Activated CD4-positive, alpha-beta T cell treated with anti-CD3 and anti-CD28 coated beads for 36 hours (primary cell): Measurements from ENCODE around the gene ALCAM. TPM values are rescaled to one million over a fixed set of nuclear protein-coding genes. Genes with fewer than 3 reads are reported as not detected.
A peak's percentile ranks its signal among the peaks of the same experiment; 100 is the strongest.
"Not testable (repeated sequence)": the region's sequence is repeated elsewhere in the genome, so short reads cannot be mapped to it uniquely, and the experiment has no call there.

Source experiments
- ATAC-seq: fragments of 200-7000 bp; cut with Tn5 transposase; one replicate; pipeline ENCODE4 v1.10.0; 2021; ENCODE audit warnings: mild to moderate bottlenecking, moderate library complexity
- CTCF ChIA-PET: fragments of 350-600 bp; sonication (Branson Sonifier 250); formaldehyde crosslinking; loops from one replicate; lab custom pipeline; 2021; ENCODE audit warnings: antibody characterized with exemption; lab: Charles Lee
- POLR2A ChIA-PET: fragments of 350-600 bp; sonication (Branson Sonifier 250); formaldehyde crosslinking; loops from one replicate; lab custom pipeline; 2021; ENCODE audit warnings: antibody characterized with exemption, inconsistent platforms; lab: Charles Lee
- DNase-seq: peaks from one replicate; pipeline ENCODE4 v3.0.0-alpha.2; 2020
- H3K27ac Mint-ChIP-seq: one replicate; pipeline ENCODE4 v1.8.0; 2021; ENCODE audit warnings: mixed read lengths
- H3K27me3 Mint-ChIP-seq: one replicate; pipeline ENCODE4 v1.8.0; 2021; ENCODE audit warnings: mixed read lengths
- H3K36me3 Mint-ChIP-seq: one replicate; pipeline ENCODE4 v1.8.0; 2021; ENCODE audit warnings: low read depth, mixed read lengths
- H3K4me1 Mint-ChIP-seq: one replicate; pipeline ENCODE4 v1.8.0; 2021; ENCODE audit warnings: mixed read lengths
- H3K4me3 Mint-ChIP-seq: one replicate; pipeline ENCODE4 v1.8.0; 2021; ENCODE audit warnings: mild to moderate bottlenecking, moderate library complexity, mixed read lengths
- H3K9me3 Mint-ChIP-seq: one replicate; pipeline ENCODE4 v1.8.0; 2021; ENCODE audit warnings: low read depth, mixed read lengths
- intact Hi-C, 2 experiments: fragments of 100-400 bp; cut with DNase I in 1 of 2; cut with micrococcal nuclease in 1 of 2; formaldehyde crosslinking; loops; one replicate each; pipeline versions ENCODE4 v1.14.2 to v1.15.1; 2022 to 2024; cut with DNase I, micrococcal nuclease
- total RNA-seq, 2 experiments: library from RNA; stranded (reverse); gene quantifications; one replicate each; pipeline ENCODE4 v1.2.3, GENCODE V29; 2021

The ALCAM gene
- total RNA-seq, 2 experiments from 2014 or later, result 22.0 TPM

- Mint-ChIP-seq H3K27me3 (peaks cover 21% of the 10 kb centered on the region), H3K9me3 (no peaks in the 10 kb centered on the region), H3K4me1 (peaks cover 33% of the 10 kb centered on the region), H3K27ac (peak overlapping the region; percentile 99), H3K4me3 (peak overlapping the region; percentile 94), H3K36me3 (peaks cover 5% of the 10 kb centered on the region)
- ATAC-seq (no peak), DNase-seq (peak; percentile 57)
- POLR2A ChIA-PET, result interaction anchor here (1.2 kb wide), 1 partner anchor 15 kb away, joined by 4 read pairs; no protein-coding TSS in a partner anchor
- intact Hi-C loops, result loop anchor here (1.0 to 10.0 kb wide), 21 partner anchors 149 to 1267 kb away; partner anchors contain the start of gene CBLB (in 1 of the 2)
- CTCF ChIA-PET, result interaction anchor here (0.7 to 1.2 kb wide), 2 partner anchors 8 to 31 kb away, joined by 3 read pairs; no protein-coding TSS in a partner anchor
These were observed 3.0 kb downstream of the ALCAM start for GRCh38 chr3:105369500-105370371.

DNA sequence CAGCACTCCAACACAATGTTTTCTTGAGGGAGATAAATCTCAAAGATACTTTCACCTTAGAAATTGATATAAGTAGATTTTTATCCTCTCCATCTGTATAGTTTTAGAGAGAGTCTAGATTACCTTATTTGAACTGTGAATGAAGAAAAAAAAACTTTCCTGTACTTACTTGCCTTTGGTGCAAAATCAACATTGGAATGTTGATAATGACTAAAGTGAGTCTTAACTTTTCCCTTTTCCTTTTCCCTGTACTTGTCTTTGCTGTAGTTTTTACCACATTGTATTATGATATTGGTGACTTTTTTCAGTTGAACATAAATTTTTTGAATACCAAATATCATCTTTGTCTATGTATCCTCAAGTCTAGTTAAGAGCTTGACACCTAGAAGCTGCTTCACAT is 6.7 kb downstream of the ALCAM start:
- Mint-ChIP-seq H3K4me3 (no peak overlapping the region), H3K4me1 (peaks cover 11% of the 10 kb centered on the region), H3K27me3 (peaks cover 4% of the 10 kb centered on the region), H3K27ac (no peak overlapping the region), H3K9me3 (no peaks in the 10 kb centered on the region), H3K36me3 (peaks cover 5% of the 10 kb centered on the region)
- ATAC-seq (no peak), DNase-seq (no peak)
- intact Hi-C loops, result no loop called here
- POLR2A ChIA-PET, result no interaction called here
- CTCF ChIA-PET, result interaction anchor here (0.7 kb wide), 1 partner anchor 155 kb away, joined by 3 read pairs; no protein-coding TSS in a partner anchor

- POLR2A ChIA-PET, result no interaction called here
- Mint-ChIP-seq H3K9me3 (no peaks in the 10 kb centered on the region), H3K4me3 (no peak overlapping the region), H3K27ac (no peak overlapping the region), H3K27me3 (peaks cover 6% of the 10 kb centered on the region), H3K4me1 (peaks cover 5% of the 10 kb centered on the region), H3K36me3 (peaks cover 5% of the 10 kb centered on the region)
- ATAC-seq, result no peak
- CTCF ChIA-PET, result no interaction called here
- intact Hi-C loops, result no loop called here
- no peak for DNase-seq
These were observed 9.2 kb downstream of the ALCAM start for GRCh38 chr3:105375750-105376511.

- Mint-ChIP-seq H3K27ac (no peak overlapping the region), H3K4me1 (peaks cover 3% of the 10 kb centered on the region), H3K36me3 (peaks cover 2% of the 10 kb centered on the region), H3K27me3 (peaks cover 3% of the 10 kb centered on the region), H3K9me3 (no peaks in the 10 kb centered on the region), H3K4me3 (no peak overlapping the region)
- ChIA-PET CTCF (interaction anchor here (1.8 kb wide), 1 partner anchor 9 kb away, joined by 3 read pairs; no protein-coding TSS in a partner anchor), POLR2A (no interaction called here)
- no peak for ATAC-seq
- intact Hi-C loops, result no loop called here
- no peak for DNase-seq
These were observed 11.0 kb downstream of the ALCAM start for GRCh38 chr3:105377716-105378115.

- ATAC-seq, result no peak
- intact Hi-C loops, result no loop called here
- H3K4me1 Mint-ChIP-seq, result no peaks in the 10 kb centered on the region
- POLR2A ChIA-PET, result no interaction called here
- H3K36me3 Mint-ChIP-seq, result no peaks in the 10 kb centered on the region
- peaks cover 9% of the 10 kb centered on the region for H3K27me3 Mint-ChIP-seq
- peaks cover 5% of the 10 kb centered on the region for H3K9me3 Mint-ChIP-seq
- CTCF ChIA-PET, result no interaction called here
- no peak overlapping the region for H3K4me3 Mint-ChIP-seq
- no peak overlapping the region for H3K27ac Mint-ChIP-seq
- DNase-seq, result no peak
These were observed 18.5 kb downstream of the ALCAM start for GRCh38 chr3:105385179-105385578.

GRCh38 chr3:105385819-105386508 is 19.3 kb downstream of the ALCAM start:
- no peaks in the 10 kb centered on the region for H3K36me3 Mint-ChIP-seq
- H3K4me1 Mint-ChIP-seq, result no peaks in the 10 kb centered on the region
- peaks cover 9% of the 10 kb centered on the region for H3K27me3 Mint-ChIP-seq
- H3K9me3 Mint-ChIP-seq, result peaks cover 11% of the 10 kb centered on the region
- no peak for DNase-seq
- intact Hi-C loops, result no loop called here
- ChIA-PET CTCF (no interaction called here), POLR2A (no interaction called here)
- no peak overlapping the region for H3K4me3 Mint-ChIP-seq
- no peak overlapping the region for H3K27ac Mint-ChIP-seq
- no peak for ATAC-seq

DNA sequence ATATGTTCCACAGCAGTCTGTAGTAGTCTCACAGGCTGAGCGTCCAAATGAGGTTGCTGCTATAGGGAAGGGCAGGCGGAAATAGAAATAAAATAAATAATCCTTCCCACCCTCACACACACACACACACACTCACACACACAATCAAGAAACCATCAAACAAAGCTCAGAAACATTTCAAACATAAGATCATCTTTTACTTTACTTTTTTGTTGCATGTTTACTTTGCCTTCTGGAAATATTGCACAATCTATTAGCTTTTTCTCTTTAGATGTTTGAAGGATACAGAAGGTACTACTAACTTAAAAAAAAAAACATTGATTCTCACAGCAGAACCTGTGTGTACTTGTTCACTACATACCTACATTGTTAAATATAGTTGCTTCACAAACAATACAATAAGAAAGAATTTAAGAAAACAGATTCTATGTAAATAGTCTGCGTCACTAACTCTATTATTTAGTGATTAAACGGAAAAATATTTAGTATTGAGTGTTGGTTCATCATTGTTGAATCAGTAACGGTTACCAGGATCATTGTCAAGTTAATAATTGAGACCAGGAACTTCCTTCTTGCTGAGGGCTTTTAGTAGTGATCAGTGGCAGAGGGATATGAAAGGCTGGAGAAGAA is 20.5 kb downstream of the ALCAM start:
- POLR2A ChIA-PET, result no interaction called here
- Mint-ChIP-seq H3K9me3 (peaks cover 14% of the 10 kb centered on the region), H3K4me3 (no peak overlapping the region), H3K27ac (no peak overlapping the region), H3K4me1 (no peaks in the 10 kb centered on the region), H3K27me3 (peaks cover 11% of the 10 kb centered on the region), H3K36me3 (no peaks in the 10 kb centered on the region)
- ATAC-seq, result no peak
- no peak for DNase-seq
- intact Hi-C loops, result no loop called here
- CTCF ChIA-PET, result no interaction called here

- ATAC-seq (no peak), DNase-seq (no peak)
- H3K4me1 Mint-ChIP-seq, result no peaks in the 10 kb centered on the region
- no peak overlapping the region for H3K27ac Mint-ChIP-seq
- ChIA-PET POLR2A (no interaction called here), CTCF (interaction anchor here (1.1 kb wide), 1 partner anchor 9 kb away, joined by 5 read pairs; no protein-coding TSS in a partner anchor)
- no peak overlapping the region for H3K4me3 Mint-ChIP-seq
- H3K9me3 Mint-ChIP-seq, result peaks cover 18% of the 10 kb centered on the region
- H3K36me3 Mint-ChIP-seq, result no peaks in the 10 kb centered on the region
- intact Hi-C loops, result no loop called here
- H3K27me3 Mint-ChIP-seq, result peaks cover 10% of the 10 kb centered on the region
These were observed 21.5 kb downstream of the ALCAM start for GRCh38 chr3:105388176-105388575.

GRCh38 chr3:105389759-105390158 is 23.1 kb downstream of the ALCAM start:
- intact Hi-C loops, POLR2A ChIA-PET, H3K36me3 Mint-ChIP-seq, H3K4me1 Mint-ChIP-seq, H3K4me3 Mint-ChIP-seq, H3K27ac Mint-ChIP-seq, H3K27me3 Mint-ChIP-seq, DNase-seq, ATAC-seq, CTCF ChIA-PET: not testable (repeated sequence)
- H3K9me3 Mint-ChIP-seq, result peaks cover 18% of the 10 kb centered on the region

GRCh38 chr3:105392598-105392997 is 25.9 kb downstream of the ALCAM start:
- intact Hi-C loops, H3K27me3 Mint-ChIP-seq, H3K4me3 Mint-ChIP-seq, ATAC-seq, H3K36me3 Mint-ChIP-seq, H3K27ac Mint-ChIP-seq, POLR2A ChIA-PET, CTCF ChIA-PET, H3K4me1 Mint-ChIP-seq, DNase-seq: not testable (repeated sequence)
- peaks cover 18% of the 10 kb centered on the region for H3K9me3 Mint-ChIP-seq

DNA sequence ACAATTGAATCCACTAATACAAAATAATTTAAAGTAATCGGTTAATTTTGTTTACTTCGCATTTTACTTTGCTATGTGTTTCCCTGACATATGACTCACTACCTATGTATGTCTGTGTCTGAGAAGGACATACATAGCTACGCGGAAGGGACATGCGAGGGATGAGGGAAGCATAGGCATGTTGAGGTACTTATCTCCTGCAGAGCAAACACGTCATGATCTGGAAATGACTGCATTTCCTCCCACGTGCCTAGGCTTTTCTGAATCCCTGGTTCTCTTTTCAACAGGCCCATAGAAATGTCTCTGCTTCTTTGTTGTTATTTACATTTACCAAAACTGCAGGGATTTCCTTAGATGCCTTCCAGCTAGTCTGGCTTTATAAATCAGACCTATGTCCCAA is 27.5 kb downstream of the ALCAM start:
- Mint-ChIP-seq H3K27ac (no peak overlapping the region), H3K36me3 (no peaks in the 10 kb centered on the region), H3K4me3 (no peak overlapping the region), H3K9me3 (peaks cover 18% of the 10 kb centered on the region), H3K4me1 (no peaks in the 10 kb centered on the region), H3K27me3 (peaks cover 6% of the 10 kb centered on the region)
- ATAC-seq (no peak), DNase-seq (no peak)
- intact Hi-C loops, result no loop called here
- CTCF ChIA-PET, result no interaction called here
- POLR2A ChIA-PET, result no interaction called here
